Measurements from ENCODE around the gene SFI1.

The SFI1 gene

DNA sequence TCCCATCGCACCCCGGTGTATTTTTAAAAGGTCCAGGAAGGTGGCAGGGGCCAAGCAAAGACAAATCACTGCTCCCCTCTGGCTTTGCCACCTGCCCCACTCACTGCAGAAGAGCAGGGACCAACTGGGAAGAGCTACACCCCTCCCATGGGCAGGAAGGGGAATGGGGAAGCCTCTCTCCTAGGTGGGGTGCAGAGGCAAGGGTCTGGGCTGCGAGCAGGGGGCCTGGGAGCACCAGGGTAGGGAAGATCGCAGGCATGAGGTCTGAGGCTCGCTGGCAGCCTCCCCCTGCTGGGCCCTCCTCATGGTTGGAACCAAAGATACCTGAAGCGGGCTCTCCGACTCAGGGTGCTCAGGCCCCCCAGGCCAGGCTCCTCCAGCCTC, 128.9 kb downstream of the SFI1 start:
- in situ Hi-C loops (cut with HindIII; ENCODE audit: low pct_ligation_motif_present, low pct_unique_long_range_greater_than_20kb, low sequenced_read_pairs) = no loop called here

GRCh38 chr22:31625661-31626426, 129.5 kb downstream of the SFI1 start:
- DNase-seq = no peak
- in situ Hi-C loops (cut with HindIII; ENCODE audit: low pct_ligation_motif_present, low pct_unique_long_range_greater_than_20kb, low sequenced_read_pairs) = no loop called here

More for the DNA sequence above, 128.9 kb downstream of the SFI1 start:
- no peak for DNase-seq

- DNase-seq = no peak
- in situ Hi-C loops (cut with HindIII; ENCODE audit: low pct_ligation_motif_present, low pct_unique_long_range_greater_than_20kb, low sequenced_read_pairs) = no loop called here
Observed at GRCh38 chr22:31626427-31627150, 130.3 kb downstream of the SFI1 start.

GRCh38 chr22:31627223-31627731, 130.9 kb downstream of the SFI1 start:
- in situ Hi-C loops (cut with HindIII; ENCODE audit: low pct_ligation_motif_present, low pct_unique_long_range_greater_than_20kb, low sequenced_read_pairs) = no loop called here
- DNase-seq = no peak

DNA sequence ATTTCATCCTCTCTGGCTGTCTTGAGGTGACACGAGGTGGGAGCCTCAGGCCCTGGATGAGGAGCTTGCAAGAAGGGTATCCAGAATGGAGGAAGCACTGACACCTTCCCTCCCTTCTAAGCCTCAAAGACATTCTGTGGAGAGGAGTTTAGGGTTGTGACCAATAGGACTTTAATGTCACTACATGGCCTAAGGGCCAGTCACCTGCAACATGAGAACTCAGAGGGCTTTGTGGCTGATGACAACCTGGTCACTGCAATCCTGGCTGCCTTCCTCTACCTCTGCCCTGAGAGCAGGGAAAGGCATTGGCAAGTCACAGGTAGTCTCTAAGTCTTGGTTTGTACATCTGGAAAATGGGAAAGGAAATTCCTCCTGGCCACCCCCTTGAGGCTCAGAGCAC, 132.0 kb downstream of the SFI1 start:
- in situ Hi-C loops (cut with HindIII; ENCODE audit: low pct_ligation_motif_present, low pct_unique_long_range_greater_than_20kb, low sequenced_read_pairs) = no loop called here
- no peak for DNase-seq

GRCh38 chr22:31628969-31629708, 132.8 kb downstream of the SFI1 start:
- DNase-seq = no peak
- in situ Hi-C loops (cut with HindIII; ENCODE audit: low pct_ligation_motif_present, low pct_unique_long_range_greater_than_20kb, low sequenced_read_pairs) = no loop called here

DNA sequence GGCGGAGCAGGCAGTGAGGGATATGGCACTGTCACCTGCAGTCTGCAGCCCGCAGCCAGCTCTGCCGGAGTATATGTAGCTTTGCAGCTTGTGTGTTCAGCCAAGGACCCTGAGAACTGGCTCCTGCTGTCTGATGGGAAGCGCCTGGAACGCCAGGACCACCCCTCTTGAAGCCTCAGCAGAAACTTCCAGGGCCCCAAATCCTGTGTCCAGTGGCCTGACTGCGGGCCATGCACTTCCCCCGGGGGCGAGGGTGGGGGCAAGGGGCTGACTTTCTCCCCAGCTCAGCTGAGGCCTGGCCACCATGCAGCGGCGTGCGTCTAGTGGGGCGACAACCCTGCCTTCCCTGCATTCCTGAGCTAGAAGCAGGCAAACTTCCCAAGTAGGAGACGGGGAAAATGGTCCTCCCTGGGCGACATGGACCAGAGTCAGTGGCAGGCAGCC, 133.4 kb downstream of the SFI1 start:
- in situ Hi-C loops (cut with HindIII; ENCODE audit: low pct_ligation_motif_present, low pct_unique_long_range_greater_than_20kb, low sequenced_read_pairs) = no loop called here

GRCh38 chr22:31630331-31631329, 134.3 kb downstream of the SFI1 start:
- DNase-seq = peak; percentile 79
- in situ Hi-C loops (cut with HindIII; ENCODE audit: low pct_ligation_motif_present, low pct_unique_long_range_greater_than_20kb, low sequenced_read_pairs) = no loop called here

More for the DNA sequence above, 133.4 kb downstream of the SFI1 start:
- DNase-seq = no peak

GRCh38 chr22:31631436-31631835, 135.1 kb downstream of the SFI1 start:
- no peak for DNase-seq
- in situ Hi-C loops (cut with HindIII; ENCODE audit: low pct_ligation_motif_present, low pct_unique_long_range_greater_than_20kb, low sequenced_read_pairs) = no loop called here

- in situ Hi-C loops (cut with HindIII; ENCODE audit: low pct_ligation_motif_present, low pct_unique_long_range_greater_than_20kb, low sequenced_read_pairs) = no loop called here
- no peak for DNase-seq
Observed at GRCh38 chr22:31635638-31636306, 139.4 kb downstream of the SFI1 start.

DNA sequence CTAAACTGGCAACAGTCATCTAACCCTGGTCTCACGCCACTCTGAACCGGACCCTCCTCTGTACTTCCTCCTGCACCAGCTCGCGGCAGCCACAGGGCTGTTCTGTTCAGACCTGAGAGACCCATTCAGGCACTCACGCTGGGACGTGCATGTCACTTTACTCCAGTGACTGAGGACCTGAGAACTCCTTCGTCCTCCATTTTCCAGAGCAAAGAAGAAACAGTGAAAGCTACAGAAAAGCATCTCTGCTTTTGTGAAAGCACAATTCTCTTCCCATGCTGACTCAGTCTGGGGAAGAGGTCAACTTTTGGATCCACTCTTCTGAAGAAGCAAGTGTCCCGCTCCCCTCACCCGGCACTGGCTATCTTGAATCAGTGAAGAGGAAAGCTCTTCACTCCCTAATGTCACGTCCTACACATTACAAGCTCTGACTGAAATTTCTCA, 141.1 kb downstream of the SFI1 start:
- DNase-seq = no peak
- in situ Hi-C loops (cut with HindIII; ENCODE audit: low pct_ligation_motif_present, low pct_unique_long_range_greater_than_20kb, low sequenced_read_pairs) = no loop called here

- in situ Hi-C loops (cut with HindIII; ENCODE audit: low pct_ligation_motif_present, low pct_unique_long_range_greater_than_20kb, low sequenced_read_pairs) = no loop called here
- DNase-seq = no peak
Observed at GRCh38 chr22:31637891-31638618, 141.7 kb downstream of the SFI1 start.

- in situ Hi-C loops (cut with HindIII; ENCODE audit: low pct_ligation_motif_present, low pct_unique_long_range_greater_than_20kb, low sequenced_read_pairs) = no loop called here
- DNase-seq = no peak
Observed at GRCh38 chr22:31639436-31640039, 143.2 kb downstream of the SFI1 start.

DNA sequence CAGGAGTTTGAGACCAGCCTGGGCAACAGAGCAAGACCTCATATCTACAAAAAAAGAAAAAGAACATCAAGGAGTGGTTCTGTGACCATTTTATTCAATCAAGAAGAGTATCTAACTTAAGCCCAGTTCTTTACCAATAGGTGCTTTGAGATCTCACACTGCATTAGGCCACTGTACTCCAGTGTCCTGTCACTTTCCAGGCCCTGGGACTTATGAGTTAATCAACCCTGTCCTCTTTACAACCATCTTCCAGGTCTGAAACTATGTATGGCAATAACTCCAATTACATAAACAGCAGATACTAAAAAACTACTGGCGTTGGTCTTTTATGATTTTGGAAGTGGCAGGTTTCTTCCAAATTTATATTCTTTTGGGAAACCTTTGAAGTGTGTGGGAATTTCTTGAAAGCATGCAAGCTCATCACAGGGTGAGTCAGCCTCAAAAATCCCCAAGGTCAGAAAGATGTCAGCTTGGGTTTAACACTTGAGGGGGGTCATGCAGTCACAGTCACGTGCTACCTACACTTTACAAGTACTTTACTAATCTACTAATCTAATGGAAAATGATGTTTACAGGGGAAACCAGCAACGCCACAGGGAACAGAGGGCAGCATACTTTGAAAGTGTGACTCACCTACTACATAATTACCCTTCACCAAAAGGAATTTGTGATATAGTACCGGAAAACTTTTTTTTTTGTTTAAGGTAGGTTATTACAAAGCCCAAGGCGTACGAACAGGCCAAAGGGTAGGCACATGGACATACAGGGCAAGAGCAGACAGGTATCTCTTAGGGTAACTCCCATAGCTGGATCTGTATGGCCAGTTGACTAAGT, 150.1 kb downstream of the SFI1 start:
- DNase-seq = peak; percentile 89
- in situ Hi-C loops (cut with HindIII; ENCODE audit: low pct_ligation_motif_present, low pct_unique_long_range_greater_than_20kb, low sequenced_read_pairs) = no loop called here

DNA sequence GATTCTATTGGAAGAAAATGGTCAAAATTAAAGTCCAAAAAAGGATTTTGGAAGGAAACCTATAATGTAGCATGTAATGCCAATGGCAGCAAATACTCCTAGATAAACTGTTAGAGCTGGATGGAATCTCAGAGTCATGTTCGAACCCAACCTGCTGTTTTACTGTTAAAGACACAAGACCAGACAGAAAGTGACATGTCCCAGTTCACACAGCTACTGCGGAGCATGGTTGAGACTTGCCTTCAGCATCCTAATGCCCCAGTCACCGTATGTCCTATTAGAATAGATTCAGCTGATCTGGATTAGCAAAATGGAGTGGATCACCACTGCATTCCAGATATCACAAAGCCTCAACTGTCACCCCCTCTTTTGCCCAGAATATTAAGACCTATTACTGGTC, 150.7 kb downstream of the SFI1 start:
- no peak for DNase-seq
- in situ Hi-C loops (cut with HindIII; ENCODE audit: low pct_ligation_motif_present, low pct_unique_long_range_greater_than_20kb, low sequenced_read_pairs) = no loop called here

Data from ACHN (cell line).